HepG2 (cell line): Measurements from ENCODE around the gene ITGAE. TPM values are rescaled to one million over a fixed set of nuclear protein-coding genes. Genes with fewer than 3 reads are reported as not detected.

Experiments
- NCOA5 ChIP-seq: sonication (generic); formaldehyde crosslinking; IDR thresholded peaks from 2 replicates; pipeline ENCODE4 v1.4.0; 2020; ENCODE audit warnings: missing genetic modification reagents
- RORA ChIP-seq: sonication (generic); formaldehyde crosslinking; IDR thresholded peaks from 2 replicates; pipeline ENCODE4 v1.5.0; 2020; ENCODE audit warnings: mild to moderate bottlenecking, missing genetic modification reagents, moderate library complexity
- SKI ChIP-seq: fragments of 450-650 bp; IDR thresholded peaks from one replicate; pipeline ENCODE4 v1.6.1; 2018; ENCODE audit warnings: mild to moderate bottlenecking; ENCODE audit not compliant: partially characterized antibody
- THRA ChIP-seq: sonication (generic); formaldehyde crosslinking; IDR thresholded peaks from 2 replicates; pipeline ENCODE4 v1.4.0; 2020; ENCODE audit warnings: missing genetic modification reagents, borderline replicate concordance
- ZBTB49 ChIP-seq: sonication (generic); formaldehyde crosslinking; IDR thresholded peaks from 2 replicates; pipeline ENCODE4 v1.4.0; 2020; ENCODE audit warnings: missing genetic modification reagents, borderline replicate concordance
- ZEB1 ChIP-seq: IDR thresholded peaks from 2 replicates; pipeline ENCODE4 v1.6.1; 2012; ENCODE audit warnings: mild to moderate bottlenecking, low read depth, inconsistent platforms; ENCODE audit not compliant: insufficient replicate concordance
- polyA plus RNA-seq, 8 experiments: library from polyadenylated mRNA; depleted of rRNA in 3 of 8; stranded (reverse) in 7 of 8; unstranded in 1 of 8; fragments of >200 nt; fragmentation: Illumina TruSeq in 4 of 8; extraction: Trizol in 4 of 8; gene quantifications; 2 replicates each; pipeline versions ENCODE4 v1.2.1 to v1.2.3, GENCODE V29; 2011 to 2016; ENCODE audit warnings: low read depth in 4 of 8, missing spikeins in 1 of 8, mixed read lengths in 1 of 8; ENCODE audit not compliant: insufficient read depth in 1 of 8
- total RNA-seq, 5 experiments: library from RNA; depleted of rRNA; stranded (reverse); fragments of >200 nt; fragmentation: Illumina TruSeq; extraction: Trizol; gene quantifications; 2 replicates each; pipeline ENCODE4 v1.2.3, GENCODE V29; 2016; ENCODE audit warnings: low read depth in 1 of 5
- TF ChIP-seq, protein P1 (sequence below): sonication (generic); formaldehyde crosslinking; IDR thresholded peaks from 2 replicates; pipeline ENCODE4 v1.5.0; 2020; ENCODE audit warnings: mild to moderate bottlenecking, missing genetic modification reagents, borderline replicate concordance
- TF ChIP-seq, protein P2 (sequence below): sonication (generic); formaldehyde crosslinking; IDR thresholded peaks from 2 replicates; pipeline ENCODE4 v1.4.0; 2020; ENCODE audit warnings: missing genetic modification reagents

ITGAE gene
- total and polyA plus RNA-seq, 2 of the 13 experiments (the other 11 are each of a cell fraction or from before 2014, with no cell fraction given), result 42.3 to 49.0 TPM

DNA sequence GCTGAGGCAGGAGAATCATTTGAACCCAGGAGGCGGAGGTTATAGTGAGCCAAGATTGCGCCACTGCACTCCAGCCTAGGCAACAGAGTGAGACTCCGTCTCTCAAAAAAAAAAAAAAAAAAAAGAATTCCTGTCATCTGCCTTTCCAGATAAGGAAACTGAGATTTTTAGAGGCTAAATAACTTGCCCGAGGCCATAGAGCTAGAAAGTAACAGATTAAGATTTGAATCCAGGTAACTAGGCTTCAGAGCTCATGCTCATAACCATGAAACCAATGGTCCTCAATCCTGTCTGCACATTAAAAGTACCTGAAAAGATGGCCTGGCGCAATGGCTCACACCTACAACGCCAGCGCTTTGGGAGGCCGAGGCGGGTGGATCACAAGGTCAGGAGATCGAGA lies 35.6 kb upstream of the ITGAE start (continued):
- TF ChIP-seq, protein P1, sequence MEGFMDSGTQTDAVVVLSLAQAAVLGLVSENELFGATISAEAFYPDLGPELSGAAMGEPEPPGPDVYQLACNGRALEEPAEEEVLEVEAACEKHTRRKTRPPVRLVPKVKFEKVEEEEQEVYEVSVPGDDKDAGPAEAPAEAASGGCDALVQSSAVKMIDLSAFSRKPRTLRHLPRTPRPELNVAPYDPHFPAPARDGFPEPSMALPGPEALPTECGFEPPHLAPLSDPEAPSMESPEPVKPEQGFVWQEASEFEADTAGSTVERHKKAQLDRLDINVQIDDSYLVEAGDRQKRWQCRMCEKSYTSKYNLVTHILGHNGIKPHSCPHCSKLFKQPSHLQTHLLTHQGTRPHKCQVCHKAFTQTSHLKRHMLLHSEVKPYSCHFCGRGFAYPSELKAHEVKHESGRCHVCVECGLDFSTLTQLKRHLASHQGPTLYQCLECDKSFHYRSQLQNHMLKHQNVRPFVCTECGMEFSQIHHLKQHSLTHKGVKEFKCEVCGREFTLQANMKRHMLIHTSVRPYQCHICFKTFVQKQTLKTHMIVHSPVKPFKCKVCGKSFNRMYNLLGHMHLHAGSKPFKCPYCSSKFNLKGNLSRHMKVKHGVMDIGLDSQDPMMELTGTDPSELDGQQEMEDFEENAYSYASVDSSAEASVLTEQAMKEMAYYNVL (CRISPR knock-in tag), result no peak
- TF ChIP-seq NCOA5 (CRISPR knock-in tag) (no peak), SKI (no peak), ZBTB49 (CRISPR knock-in tag) (no peak), THRA (no peak), RORA (CRISPR knock-in tag) (no peak), ZEB1 (no peak)
- TF ChIP-seq, protein P2, sequence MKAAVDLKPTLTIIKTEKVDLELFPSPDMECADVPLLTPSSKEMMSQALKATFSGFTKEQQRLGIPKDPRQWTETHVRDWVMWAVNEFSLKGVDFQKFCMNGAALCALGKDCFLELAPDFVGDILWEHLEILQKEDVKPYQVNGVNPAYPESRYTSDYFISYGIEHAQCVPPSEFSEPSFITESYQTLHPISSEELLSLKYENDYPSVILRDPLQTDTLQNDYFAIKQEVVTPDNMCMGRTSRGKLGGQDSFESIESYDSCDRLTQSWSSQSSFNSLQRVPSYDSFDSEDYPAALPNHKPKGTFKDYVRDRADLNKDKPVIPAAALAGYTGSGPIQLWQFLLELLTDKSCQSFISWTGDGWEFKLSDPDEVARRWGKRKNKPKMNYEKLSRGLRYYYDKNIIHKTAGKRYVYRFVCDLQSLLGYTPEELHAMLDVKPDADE (CRISPR knock-in tag), result no peak
